ENCODE data around the gene B3GNT9. TPM values are rescaled to one million over a fixed set of nuclear protein-coding genes. Genes with fewer than 3 reads are reported as not detected.

Gene B3GNT9
- total RNA-seq, 1 experiment from 2014 or later, result 3.8 TPM

GRCh38 chr16:67148656-67149275 lies 2.0 kb downstream of the B3GNT9 start (continued):
- no peak for TF ChIP-seq ZBTB33 (IDR thresholded peaks at IDR 0.05; ENCODE audit: extremely low read depth, insufficient replicate concordance, low read length)

- BruUV-seq (replicated peaks), result TSS peak; percentile 33
- DNase-seq (ENCODE audit: low read depth, low spot score) (no peak), ATAC-seq (no peak)
- H3K4me3 ChIP-seq (replicated peaks in 1 of 2; ENCODE audit: low read depth in 1 of 2, low read length in 2 of 2), result no peak overlapping the region
- no peak overlapping the region for H2AFZ ChIP-seq (ENCODE audit: low read depth, low read length, poor library complexity, severe bottlenecking)
- TF ChIP-seq ZBTB33 (IDR thresholded peaks at IDR 0.05; ENCODE audit: extremely low read depth, insufficient replicate concordance, low read length) (no peak), CEBPB (IDR thresholded peaks at IDR 0.05; ENCODE audit: low read depth) (no peak), REST (IDR thresholded peaks at IDR 0.05; ENCODE audit: low read depth) (no peak), TCF7L2 (IDR thresholded peaks at IDR 0.05; ENCODE audit: borderline replicate concordance, extremely low read depth, insufficient read depth, insufficient read length) (no peak), SRF (IDR thresholded peaks at IDR 0.05; ENCODE audit: low read depth) (no peak), JUND (IDR thresholded peaks at IDR 0.05) (no peak), CBX3 (IDR thresholded peaks at IDR 0.05; ENCODE audit: low read depth) (no peak), EGR1 (IDR thresholded peaks at IDR 0.05; ENCODE audit: low read depth) (no peak), SIN3A (IDR thresholded peaks at IDR 0.05; ENCODE audit: low read depth) (no peak), MAX (IDR thresholded peaks at IDR 0.05) (no peak), CTCF (IDR thresholded peaks at IDR 0.05 in 2 of 3, conservative IDR thresholded peaks at IDR 0.05 in 1 of 3; ENCODE audit: borderline replicate concordance in 1 of 3, insufficient read depth in 1 of 3, low read depth in 2 of 3, low read length in 2 of 3) (no peak), YY1 (IDR thresholded peaks at IDR 0.05; ENCODE audit: extremely low read depth, insufficient replicate concordance, low read depth, low read length) (no peak), ATF3 (IDR thresholded peaks at IDR 0.05) (no peak)
- H3K9me3 ChIP-seq (ENCODE audit: control insufficient read depth in 1 of 2, insufficient read depth in 1 of 2, low read depth in 1 of 2, low read length in 2 of 2), result no peaks in the 10 kb centered on the region
- H3K9me2 ChIP-seq (ENCODE audit: insufficient read depth), result no peaks in the 10 kb centered on the region
- no peak overlapping the region for H3K9ac ChIP-seq (ENCODE audit: low read length)
- H3K4me2 ChIP-seq (ENCODE audit: low read length), result no peak overlapping the region
- POLR2A ChIA-PET, result no interaction called here
- H3K79me2 ChIP-seq (ENCODE audit: insufficient read depth, low read length), result no peaks in the 10 kb centered on the region
- no peak overlapping the region for H3K27ac ChIP-seq (ENCODE audit: low read depth, low read length)
- H3K27me3 ChIP-seq (ENCODE audit: insufficient read depth, low read length), result no peaks in the 10 kb centered on the region
- H4K20me1 ChIP-seq (ENCODE audit: insufficient read depth), result no peaks in the 10 kb centered on the region
- RAD21 ChIA-PET (ENCODE audit: low non-redundant PET in 1 of 2, low total read pairs in 2 of 2, uncharacterized antibody in 2 of 2, unreplicated experiment in 2 of 2), result no interaction called here
- CTCF ChIA-PET, result no interaction called here
- peaks cover 3 to 18% of the 10 kb centered on the region in 2 experiments; a peak in 3 of 4 replicates for H3K4me1 ChIP-seq (ENCODE audit: control insufficient read depth in 1 of 2, insufficient read depth in 2 of 2, low read length in 2 of 2)
- intact Hi-C loops (cut with micrococcal nuclease), result no loop called here
- H3K36me3 ChIP-seq (ENCODE audit: control insufficient read depth in 1 of 2, insufficient read depth in 2 of 2, low read length in 2 of 2), result peaks cover 16 to 29% of the 10 kb centered on the region in 2 experiments; a peak in 3 of 4 replicates
These were observed 2.6 kb downstream of the B3GNT9 start for GRCh38 chr16:67148221-67148620.

All from HCT116 (cell line).